HS-5 (cell line): ENCODE measurements around the gene DDT.
"Not testable (repeated sequence)": the region's sequence is repeated elsewhere in the genome, so short reads cannot be mapped to it uniquely, and the experiment has no call there.

ENCODE experiments used
- DNase-seq: peaks from one replicate; pipeline ENCODE4 v3.0.0-alpha.2; 2012; ENCODE audit warnings: low read depth

DDT gene

GRCh38 chr22:23974345-23974744 is at the start of gene DDT:
DDT (minus strand) TSS chr22:23974441; CDS start chr22:23974414, 27 bp downstream.
- DNase-seq, result not testable (repeated sequence)

- no peak for DNase-seq
Observed at GRCh38 chr22:24023204-24023789, 49.1 kb upstream of the DDT start.

GRCh38 chr22:24021304-24021703 is 47.1 kb upstream of the DDT start:
- DNase-seq, result no peak

GRCh38 chr22:24016156-24016555 is 41.9 kb upstream of the DDT start:
- DNase-seq, result no peak

GRCh38 chr22:24011735-24012068 is 37.5 kb upstream of the DDT start:
- no peak for DNase-seq

- DNase-seq, result no peak
Observed at GRCh38 chr22:24010018-24010391, 35.8 kb upstream of the DDT start.

- DNase-seq, result no peak
Observed at GRCh38 chr22:24009227-24010017, 35.2 kb upstream of the DDT start.

- DNase-seq, result no peak
Observed at GRCh38 chr22:24008381-24009226, 34.4 kb upstream of the DDT start.

- DNase-seq, result no peak
Observed at GRCh38 chr22:24008022-24008283, 33.7 kb upstream of the DDT start.

GRCh38 chr22:24007253-24008021 is 33.2 kb upstream of the DDT start:
- DNase-seq, result no peak

GRCh38 chr22:24006914-24007214 is 32.6 kb upstream of the DDT start:
- DNase-seq, result no peak

- no peak for DNase-seq
Observed at GRCh38 chr22:24006207-24006913, 32.1 kb upstream of the DDT start.

- DNase-seq, result no peak
Observed at GRCh38 chr22:24005201-24005600, 31.0 kb upstream of the DDT start, which contains the start of gene GSTT4. GSTT4 (minus strand) TSS chr22:24005453; CDS start chr22:24005356, 97 bp downstream.

- no peak for DNase-seq
Observed at GRCh38 chr22:24003887-24004286, 29.6 kb upstream of the DDT start.

GRCh38 chr22:24002851-24003250 is 28.6 kb upstream of the DDT start:
- DNase-seq, result no peak

- DNase-seq, result no peak
Observed at GRCh38 chr22:24002272-24002671, 28.0 kb upstream of the DDT start.

- no peak for DNase-seq
Observed at GRCh38 chr22:24001314-24001713, 27.1 kb upstream of the DDT start.

- DNase-seq, result not testable (repeated sequence)
Observed at GRCh38 chr22:23999779-24000178, 25.5 kb upstream of the DDT start.

- no peak for DNase-seq
Observed at GRCh38 chr22:23997092-23997491, 22.9 kb upstream of the DDT start.

GRCh38 chr22:23993581-23994177 is 19.4 kb upstream of the DDT start:
- not testable (repeated sequence) for DNase-seq

GRCh38 chr22:23993080-23993479 is 18.8 kb upstream of the DDT start:
- not testable (repeated sequence) for DNase-seq
